ENCODE data around the gene RXFP1.

DNA sequence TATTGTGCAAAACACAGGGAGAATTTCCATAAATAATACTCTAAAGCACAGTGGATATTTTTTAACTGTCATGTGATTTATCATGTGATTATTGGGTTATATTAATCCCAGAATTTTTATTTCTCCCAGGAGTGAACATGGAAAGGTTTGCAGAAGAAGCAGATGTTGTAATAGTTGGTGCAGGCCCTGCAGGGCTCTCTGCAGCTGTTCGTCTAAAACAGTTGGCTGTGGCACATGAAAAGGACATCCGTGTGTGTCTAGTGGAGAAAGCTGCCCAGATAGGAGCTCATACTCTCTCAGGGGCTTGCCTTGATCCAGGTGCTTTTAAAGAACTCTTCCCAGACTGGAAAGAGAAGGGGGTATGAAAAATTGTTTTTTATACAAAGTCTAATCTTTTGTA is 160.4 kb downstream of the RXFP1 start:
- TF ChIP-seq, protein P1, sequence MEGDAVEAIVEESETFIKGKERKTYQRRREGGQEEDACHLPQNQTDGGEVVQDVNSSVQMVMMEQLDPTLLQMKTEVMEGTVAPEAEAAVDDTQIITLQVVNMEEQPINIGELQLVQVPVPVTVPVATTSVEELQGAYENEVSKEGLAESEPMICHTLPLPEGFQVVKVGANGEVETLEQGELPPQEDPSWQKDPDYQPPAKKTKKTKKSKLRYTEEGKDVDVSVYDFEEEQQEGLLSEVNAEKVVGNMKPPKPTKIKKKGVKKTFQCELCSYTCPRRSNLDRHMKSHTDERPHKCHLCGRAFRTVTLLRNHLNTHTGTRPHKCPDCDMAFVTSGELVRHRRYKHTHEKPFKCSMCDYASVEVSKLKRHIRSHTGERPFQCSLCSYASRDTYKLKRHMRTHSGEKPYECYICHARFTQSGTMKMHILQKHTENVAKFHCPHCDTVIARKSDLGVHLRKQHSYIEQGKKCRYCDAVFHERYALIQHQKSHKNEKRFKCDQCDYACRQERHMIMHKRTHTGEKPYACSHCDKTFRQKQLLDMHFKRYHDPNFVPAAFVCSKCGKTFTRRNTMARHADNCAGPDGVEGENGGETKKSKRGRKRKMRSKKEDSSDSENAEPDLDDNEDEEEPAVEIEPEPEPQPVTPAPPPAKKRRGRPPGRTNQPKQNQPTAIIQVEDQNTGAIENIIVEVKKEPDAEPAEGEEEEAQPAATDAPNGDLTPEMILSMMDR (IDR thresholded peaks at IDR 0.05), result no peak
- no peak for TF ChIP-seq EP300 (IDR thresholded peaks at IDR 0.05)
- TF ChIP-seq POLR2A (IDR thresholded peaks at IDR 0.05), result no peak

Data from ovary (tissue), 3 donors.